ENCODE data around the gene RCAN1. TPM values are rescaled to one million over a fixed set of nuclear protein-coding genes. Genes with fewer than 3 reads are reported as not detected.

The RCAN1 gene
- total and polyA plus RNA-seq, 2 of the 13 experiments (the other 11 are each of a cell fraction or from before 2014, with no cell fraction given), result 9.4 to 34.1 TPM

- DNase-seq (ENCODE audit: low spot score), result peak; percentile 37
- no peaks in the 10 kb centered on the region for H3K9me3 ChIP-seq (ENCODE audit: low read length)
- H3K4me3 ChIP-seq (replicated peaks in 1 of 3; ENCODE audit: insufficient read depth in 1 of 3, low read depth in 2 of 3, low read length in 3 of 3), result no peak overlapping the region
- H3K79me2 ChIP-seq (ENCODE audit: insufficient read depth, low read length), result no peaks in the 10 kb centered on the region
- no TSS peak for BruUV-seq (replicated peaks)
- ChIA-PET POLR2A (interaction anchor here (1.4 kb wide), 1 partner anchor 75 kb away, joined by 3 read pairs; no protein-coding TSS in a partner anchor), CTCF (ENCODE audit: low intra/inter-chr PET ratio, low total read pairs) (interaction anchor here (0.7 to 2.7 kb wide), 4 partner anchors 65 to 74 kb away, joined by 3 to 15 read pairs (median 5); no protein-coding TSS in a partner anchor)
- H3K4me2 ChIP-seq (ENCODE audit: low read depth, low read length), result no peak overlapping the region
- intact Hi-C loops (cut with micrococcal nuclease; ENCODE audit: unreplicated experiment), result loop anchor here (1.0 to 5.0 kb wide), 2 partner anchors 35 to 72 kb away; no protein-coding TSS in a partner anchor
- H4K20me1 ChIP-seq (ENCODE audit: insufficient read depth, low read length), result no peaks in the 10 kb centered on the region
- WGBS (ENCODE audit: low lambda C conversion rate), result 81% methylated on average over 10 of the region's 10 CpGs
- peaks cover 9% of the 10 kb centered on the region for H3K4me1 ChIP-seq (ENCODE audit: insufficient read depth, low read length)
- H3K9ac ChIP-seq (ENCODE audit: insufficient read depth, low read depth, low read length), result no peak overlapping the region
- no peaks in the 10 kb centered on the region for H3K27me3 ChIP-seq (ENCODE audit: control insufficient read depth in 1 of 2, insufficient read depth in 2 of 2, low read length in 2 of 2)
- H3K27ac ChIP-seq (ENCODE audit: extremely low read length, insufficient read depth, low read length), result no peak overlapping the region
- H3K36me3 ChIP-seq (replicated peaks in 1 of 2; ENCODE audit: control insufficient read depth in 1 of 2, insufficient read depth in 2 of 2, low read length in 2 of 2), result no peaks in the 10 kb centered on the region
- peak; percentile 86 for FAIRE-seq
- no peak overlapping the region for H2AFZ ChIP-seq (ENCODE audit: low read length)
- in situ Hi-C loops (cut with HindIII; ENCODE audit: extremely low pct_ligation_motif_present, low pct_unique_long_range_greater_than_20kb), result no loop called here
- ATAC-seq, result peak; percentile 99
- peak; percentile 78 for TF ChIP-seq STAG1 (CRISPR knock-in tag; IDR thresholded peaks at IDR 0.05)
- TF ChIP-seq MATR3 (CRISPR knock-in tag; IDR thresholded peaks at IDR 0.05), result no peak
- no peak for TF ChIP-seq E2F5 (CRISPR knock-in tag; conservative IDR thresholded peaks at IDR 0.05)
- peak; percentile 90 for TF ChIP-seq SMC3 (IDR thresholded peaks at IDR 0.05; ENCODE audit: low read length)
- no peak for TF ChIP-seq ZFYVE20 (CRISPR knock-in tag; IDR thresholded peaks at IDR 0.05; ENCODE audit: borderline replicate concordance, low read depth)
- peak; percentile 74 for TF ChIP-seq RAD21 (CRISPR knock-in tag; IDR thresholded peaks at IDR 0.05)
- TF ChIP-seq NR3C1 (CRISPR knock-in tag; IDR thresholded peaks at IDR 0.05), result no peak
- TF ChIP-seq ZNF407 (CRISPR knock-in tag; IDR thresholded peaks at IDR 0.05; ENCODE audit: not compliant biosample characterization), result no peak
- TF ChIP-seq RARG (CRISPR knock-in tag; IDR thresholded peaks at IDR 0.05; ENCODE audit: low read depth), result no peak
- no peak for TF ChIP-seq ZBTB38 (CRISPR knock-in tag; IDR thresholded peaks at IDR 0.05)
- TF ChIP-seq CTCF (CRISPR knock-in tag; IDR thresholded peaks at IDR 0.05), result peak; percentile 78
- TF ChIP-seq KDM5B (CRISPR knock-in tag; IDR thresholded peaks at IDR 0.05; ENCODE audit: borderline replicate concordance), result no peak
- TF ChIP-seq REPIN1 (CRISPR knock-in tag; IDR thresholded peaks at IDR 0.05; ENCODE audit: borderline replicate concordance, low read depth), result 0 out of 2 replicates have a peak, but pooled peaks have one; percentile 28
- TF ChIP-seq POLR2A (IDR thresholded peaks at IDR 0.05; ENCODE audit: insufficient read depth in 1 of 2, low read depth in 2 of 2, low read length in 2 of 2), result no peak
Observed at GRCh38 chr21:34582506-34583150, 32.3 kb downstream of the RCAN1 start.

All from HepG2 (cell line).